Omental fat pad (tissue), 4 donors: ENCODE measurements around the gene CEP72. TPM values are rescaled to one million over a fixed set of nuclear protein-coding genes. Genes with fewer than 3 reads are reported as not detected.

Experiments
- ATAC-seq: fragments of 150-250 bp; one replicate; pipeline ENCODE4 v1.9.1; 2016; ENCODE audit warnings: mild to moderate bottlenecking, moderate library complexity; ENCODE audit not compliant: low FRiP score
- DNase-seq: peaks from one replicate; pipeline ENCODE4 v3.0.0-alpha.2; 2019; ENCODE audit warnings: low spot score
- total RNA-seq, 4 donors: library from RNA; depleted of rRNA; stranded (reverse); fragments of >200 nt; gene quantifications; one replicate each; pipeline ENCODE4 v1.1.0, GENCODE V29; 2016
- TF ChIP-seq, protein P1 (sequence below), 3 donors: fragments of 450-650 bp; IDR thresholded peaks; one replicate each; pipeline ENCODE4 v1.5.1; 2016 to 2017; ENCODE audit warnings: antibody characterized with exemption in 3 of 3, mild to moderate bottlenecking in 3 of 3, moderate library complexity in 2 of 3

CEP72 gene
- total RNA-seq, 4 donors from 2014 or later, result 1.1 to 2.0 (median 1.7) TPM

DNA sequence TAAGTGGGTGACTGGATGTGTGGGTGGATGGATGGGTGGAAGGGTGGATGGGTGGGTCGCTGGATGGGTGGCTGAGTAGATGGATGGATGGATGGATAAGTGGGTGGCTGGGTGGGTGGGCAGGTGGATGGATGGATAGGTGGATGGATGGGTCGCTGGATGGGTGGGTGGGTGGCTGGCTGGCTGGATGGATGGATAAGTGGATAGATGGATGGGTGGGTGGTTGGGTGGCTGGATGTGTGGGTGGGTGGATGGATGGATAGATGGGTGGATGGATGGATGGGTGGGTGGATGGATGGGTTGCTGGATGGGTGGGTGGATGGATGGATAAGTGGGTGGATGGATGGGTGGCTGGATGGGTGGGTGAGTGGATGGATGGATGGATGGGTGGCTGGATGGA, 27.3 kb upstream of the CEP72 start:
- ATAC-seq (no peak), DNase-seq (no peak)
- TF ChIP-seq, protein P1, sequence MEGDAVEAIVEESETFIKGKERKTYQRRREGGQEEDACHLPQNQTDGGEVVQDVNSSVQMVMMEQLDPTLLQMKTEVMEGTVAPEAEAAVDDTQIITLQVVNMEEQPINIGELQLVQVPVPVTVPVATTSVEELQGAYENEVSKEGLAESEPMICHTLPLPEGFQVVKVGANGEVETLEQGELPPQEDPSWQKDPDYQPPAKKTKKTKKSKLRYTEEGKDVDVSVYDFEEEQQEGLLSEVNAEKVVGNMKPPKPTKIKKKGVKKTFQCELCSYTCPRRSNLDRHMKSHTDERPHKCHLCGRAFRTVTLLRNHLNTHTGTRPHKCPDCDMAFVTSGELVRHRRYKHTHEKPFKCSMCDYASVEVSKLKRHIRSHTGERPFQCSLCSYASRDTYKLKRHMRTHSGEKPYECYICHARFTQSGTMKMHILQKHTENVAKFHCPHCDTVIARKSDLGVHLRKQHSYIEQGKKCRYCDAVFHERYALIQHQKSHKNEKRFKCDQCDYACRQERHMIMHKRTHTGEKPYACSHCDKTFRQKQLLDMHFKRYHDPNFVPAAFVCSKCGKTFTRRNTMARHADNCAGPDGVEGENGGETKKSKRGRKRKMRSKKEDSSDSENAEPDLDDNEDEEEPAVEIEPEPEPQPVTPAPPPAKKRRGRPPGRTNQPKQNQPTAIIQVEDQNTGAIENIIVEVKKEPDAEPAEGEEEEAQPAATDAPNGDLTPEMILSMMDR (IDR thresholded peaks at IDR 0.05), result no peak

DNA sequence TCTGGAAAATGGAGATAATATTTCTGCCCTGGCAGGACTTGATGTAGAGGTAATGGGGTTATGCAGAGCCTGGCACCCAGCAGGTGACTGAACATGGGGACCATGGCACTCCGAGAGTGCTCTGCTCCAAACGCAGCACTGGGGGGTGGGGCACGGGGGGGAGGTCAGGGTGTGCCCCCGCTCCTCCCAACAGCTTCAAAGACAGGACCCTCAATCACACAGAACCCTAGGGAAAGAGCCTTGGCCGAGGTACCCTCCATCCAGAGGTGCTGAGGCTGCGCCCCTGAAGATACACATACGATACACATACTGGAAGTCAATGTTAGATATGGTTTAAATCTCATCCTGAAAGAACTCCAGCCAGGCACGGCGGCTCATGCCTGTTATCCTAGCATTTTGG, 26.6 kb upstream of the CEP72 start:
- ATAC-seq (no peak), DNase-seq (no peak)
- TF ChIP-seq, protein P1 (IDR thresholded peaks at IDR 0.05), result no peak

DNA sequence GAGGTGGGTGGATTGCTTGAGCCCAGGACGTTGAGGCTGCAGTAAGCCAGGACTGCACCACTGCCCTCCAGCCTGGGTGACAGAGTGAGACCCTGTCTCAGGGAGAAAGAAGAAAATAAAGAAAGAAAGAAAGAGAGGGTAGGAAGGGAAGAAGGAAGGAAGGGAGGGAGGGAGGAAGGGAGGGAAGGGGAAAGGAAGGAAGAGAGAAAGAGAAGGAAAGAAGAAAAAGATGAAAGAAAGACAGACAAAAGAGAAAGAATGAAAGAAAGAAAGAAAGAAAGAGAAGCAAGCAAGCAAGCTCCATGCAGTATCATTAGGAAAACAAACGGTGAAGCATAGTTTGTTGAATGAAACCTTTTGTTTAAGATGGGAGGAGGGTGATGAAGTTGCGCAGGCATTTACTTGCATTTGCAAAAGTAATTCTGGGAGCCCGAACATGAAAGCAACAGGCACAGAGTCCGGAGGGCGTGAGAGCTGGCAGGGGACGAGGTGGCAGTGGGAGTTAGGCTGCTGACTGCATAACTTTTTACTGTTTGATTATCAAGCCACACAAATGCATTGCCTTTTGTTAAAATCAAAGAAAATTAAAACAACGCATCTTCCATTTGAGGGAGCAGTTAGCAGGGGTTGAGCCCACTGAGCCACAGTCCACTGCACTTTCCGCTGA, 26.0 kb upstream of the CEP72 start:
- TF ChIP-seq, protein P1 (IDR thresholded peaks at IDR 0.05), result no peak
- ATAC-seq (no peak), DNase-seq (no peak)

DNA sequence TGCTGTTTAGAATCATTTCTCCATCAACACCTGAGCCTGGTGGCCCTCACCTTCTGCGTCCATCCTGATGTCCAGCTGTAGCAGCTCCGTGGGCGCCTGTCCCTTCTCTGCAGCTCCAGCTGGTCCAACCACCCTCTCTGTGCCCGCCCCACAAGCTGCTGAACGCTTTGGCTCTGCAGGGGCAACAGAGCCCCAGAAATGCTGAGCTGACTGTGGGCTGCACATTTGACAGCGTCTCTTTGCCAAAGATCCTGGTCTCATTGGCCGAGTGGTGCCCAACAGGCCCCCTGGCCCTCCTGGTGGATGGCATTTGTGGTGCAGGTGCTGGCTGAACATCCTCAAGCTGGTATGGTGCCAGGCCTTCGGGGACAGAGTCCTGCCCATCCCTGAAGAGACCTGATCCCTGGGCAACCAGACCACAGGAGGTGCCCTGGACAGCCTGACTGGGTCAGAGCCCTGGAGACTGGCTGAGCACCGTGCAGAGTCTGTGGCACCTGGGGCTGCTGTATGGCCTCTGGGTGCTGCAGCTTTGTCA, 25.3 kb upstream of the CEP72 start:
- no peak for DNase-seq

DNA sequence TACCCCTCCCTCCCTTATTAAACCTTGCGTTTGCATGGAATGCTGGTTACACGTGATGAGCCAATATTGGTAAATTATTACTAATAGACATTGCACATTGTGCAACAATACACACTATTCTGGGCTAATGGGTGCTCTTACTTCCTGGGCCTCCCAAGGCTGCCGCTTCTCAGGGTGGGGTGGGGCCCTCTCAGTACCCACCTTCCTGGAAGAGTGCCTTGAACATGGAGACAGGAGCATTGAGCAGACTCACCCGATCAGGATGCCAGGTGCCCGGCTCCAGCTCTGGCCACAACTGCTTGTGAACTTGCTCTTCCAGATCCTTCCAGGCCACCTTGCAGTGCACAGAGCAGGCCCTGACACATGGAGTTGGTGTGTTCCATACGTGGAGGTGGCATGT, 24.7 kb upstream of the CEP72 start:
- no peak for ATAC-seq
- TF ChIP-seq, protein P1 (IDR thresholded peaks at IDR 0.05), result no peak
- DNase-seq, result no peak

More for the DNA sequence above, 25.3 kb upstream of the CEP72 start:
- TF ChIP-seq, protein P1 (IDR thresholded peaks at IDR 0.05), result no peak
- no peak for ATAC-seq

DNA sequence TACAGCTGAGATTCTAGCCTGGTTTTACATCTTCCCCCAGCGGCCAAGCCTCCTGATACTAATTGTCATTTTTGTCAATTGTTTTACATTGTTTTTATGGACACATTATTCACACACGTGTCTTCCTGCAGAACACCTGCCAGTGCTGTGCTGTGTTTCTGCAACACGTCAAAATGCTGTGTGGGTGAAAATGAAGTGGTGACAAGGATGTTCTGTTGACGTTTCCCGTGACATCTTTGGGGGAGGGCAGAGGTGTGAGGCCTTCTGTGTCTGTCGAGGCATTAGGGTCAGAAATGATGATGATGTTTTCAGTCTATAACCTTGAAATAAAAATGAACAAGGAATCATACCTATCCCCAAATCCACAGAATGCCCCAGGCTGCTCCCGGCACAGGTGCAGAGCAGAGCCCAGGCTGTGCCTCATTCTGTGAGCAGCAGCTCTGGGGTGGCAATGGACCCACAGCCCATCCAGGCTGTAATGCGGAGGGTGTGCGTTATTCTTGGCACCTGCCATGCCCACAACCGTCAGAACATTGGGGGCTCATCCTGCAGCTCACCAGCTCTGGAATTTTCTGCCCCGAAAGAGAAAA, 23.6 kb upstream of the CEP72 start:
- TF ChIP-seq, protein P1 (IDR thresholded peaks at IDR 0.05), result no peak
- ATAC-seq, result no peak
- DNase-seq, result no peak

DNA sequence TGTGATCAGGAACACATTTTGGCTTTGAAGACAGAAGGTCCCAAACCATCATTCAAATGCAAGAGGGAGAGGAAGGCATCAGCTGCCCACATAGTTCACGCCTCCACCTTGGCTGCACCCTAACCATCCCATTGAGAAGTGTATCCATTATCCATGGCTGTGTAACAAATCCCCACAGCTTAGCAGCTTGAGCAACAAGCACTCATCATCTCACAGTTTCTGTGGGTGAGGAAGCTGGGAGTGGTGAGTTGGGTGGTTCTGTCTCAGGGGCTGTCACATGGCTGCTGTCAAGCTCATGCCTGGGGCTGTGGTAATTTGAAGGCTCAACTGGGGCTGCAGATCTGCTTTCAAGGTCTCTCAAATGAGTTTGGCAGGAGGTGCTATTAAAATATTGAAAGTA, 23.0 kb upstream of the CEP72 start:
- no peak for ATAC-seq
- DNase-seq, result no peak
- TF ChIP-seq, protein P1 (IDR thresholded peaks at IDR 0.05), result no peak
